GM12892 (cell line): Measurements from ENCODE around the gene PARD3.

Experiments
- POLR2A ChIP-seq: IDR thresholded peaks from 2 replicates; pipeline ENCODE4 v1.6.1; 2011; ENCODE audit warnings: low read depth, low read length, control low read depth
- POLR2AphosphoS5 ChIP-seq: IDR thresholded peaks from 2 replicates; pipeline ENCODE4 v1.6.1; 2011; ENCODE audit warnings: low read depth, low read length, control low read depth

DNA sequence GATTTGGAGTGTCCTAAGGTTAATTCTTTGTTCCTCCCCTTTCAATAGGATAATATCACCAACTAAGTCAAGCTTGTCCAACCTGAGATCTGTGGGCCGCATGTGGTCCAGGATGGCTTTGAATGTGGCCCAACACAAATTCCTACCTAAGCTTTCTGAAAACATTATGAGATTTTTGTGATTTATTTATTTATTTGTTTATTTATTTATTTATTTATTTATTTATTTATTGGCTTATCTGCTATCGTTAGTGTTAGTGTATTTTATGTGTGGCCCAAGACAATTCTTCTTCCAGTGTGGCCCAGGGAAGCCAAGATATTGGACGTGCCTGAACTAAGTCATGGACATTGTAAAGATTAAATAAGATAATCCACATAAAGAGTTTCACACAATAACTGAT lies 446.0 kb downstream of the PARD3 start:
- TF ChIP-seq POLR2A (no peak), POLR2AphosphoS5 (no peak)
